Right kidney (tissue), 1 donor: ENCODE data around the gene TPT1.
"Not testable (repeated sequence)": the region's sequence is repeated elsewhere in the genome, so short reads cannot be mapped to it uniquely, and the experiment has no call there.

Source experiments
- DNase-seq: peaks from one replicate; pipeline ENCODE4 v3.0.0-alpha.2; 2016

The TPT1 gene

DNA sequence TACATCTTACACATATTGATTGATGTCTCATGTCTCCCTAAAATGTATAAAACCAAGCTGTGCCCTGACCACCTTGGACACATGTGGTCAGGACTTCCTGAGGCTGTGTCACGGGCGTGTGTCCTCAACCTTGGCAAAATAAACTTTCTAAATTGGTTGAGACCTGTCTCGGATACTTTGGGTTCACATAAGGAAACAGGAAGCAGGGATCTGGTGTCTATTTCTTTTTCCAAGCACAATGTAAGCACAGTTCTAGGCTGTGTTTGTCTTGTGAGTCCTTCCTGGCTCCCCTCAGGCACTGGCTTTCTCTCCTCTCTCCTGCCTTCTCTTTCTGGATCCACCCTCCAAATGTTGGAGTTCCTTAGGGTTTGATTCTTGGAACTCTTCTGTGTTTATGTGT lies 27.6 kb upstream of the TPT1 start:
- DNase-seq = no peak

DNA sequence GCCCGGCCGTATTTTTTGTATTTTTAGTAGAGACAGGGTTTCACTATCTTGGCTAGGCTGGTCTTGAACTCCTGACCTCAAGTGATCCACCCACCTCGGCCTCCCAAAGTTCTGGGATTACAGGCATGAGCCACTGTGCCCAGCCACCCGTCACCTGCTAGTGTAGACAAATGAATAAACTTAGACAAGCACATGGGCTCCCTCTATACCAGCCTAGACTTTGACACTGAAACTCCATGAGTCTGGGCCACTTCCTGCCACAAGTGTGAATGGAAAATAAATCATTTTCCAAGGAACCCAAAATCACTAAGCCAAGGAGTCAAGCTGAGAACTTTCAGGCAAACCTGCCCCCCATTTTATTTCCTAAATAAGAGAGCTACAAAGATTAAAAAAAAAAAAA lies 27.0 kb upstream of the TPT1 start:
- no peak for DNase-seq

GRCh38 chr13:45367358-45367757 lies 26.4 kb upstream of the TPT1 start:
- no peak for DNase-seq

- DNase-seq = no peak
Observed at GRCh38 chr13:45365558-45365885, 24.5 kb upstream of the TPT1 start.

GRCh38 chr13:45364876-45365557 lies 24.0 kb upstream of the TPT1 start:
- DNase-seq = no peak

- DNase-seq = no peak
Observed at GRCh38 chr13:45362939-45363338, 22.0 kb upstream of the TPT1 start.

DNA sequence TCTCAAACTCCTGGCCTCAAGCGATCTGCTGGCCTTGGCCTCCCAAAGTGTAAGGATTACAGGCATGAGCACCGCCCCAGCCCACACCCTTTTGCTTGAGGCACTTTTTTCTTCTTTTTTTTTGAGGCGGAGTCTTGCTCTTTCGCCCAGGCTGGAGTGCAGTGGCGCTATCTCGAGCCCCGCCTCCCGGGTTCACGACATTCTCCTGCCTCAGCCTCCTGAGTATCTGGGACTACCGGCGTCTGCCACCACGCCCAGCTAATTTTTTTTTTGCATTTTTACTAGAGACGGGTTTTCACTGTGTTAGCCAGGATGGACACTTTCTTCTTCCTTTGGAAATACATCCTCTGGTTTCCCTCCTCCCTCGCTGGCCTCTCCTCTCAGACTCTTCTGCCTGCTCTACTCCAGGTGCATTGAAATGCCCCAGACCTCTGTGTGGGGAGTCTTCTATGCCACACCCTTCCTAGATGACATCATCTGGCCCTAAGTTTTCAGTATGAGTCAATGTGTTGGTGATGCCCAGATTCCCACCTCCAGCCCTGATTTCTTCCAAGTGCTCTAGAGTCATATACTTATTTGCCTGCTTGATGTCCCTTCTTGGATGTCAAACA lies 20.7 kb upstream of the TPT1 start:
- no peak for DNase-seq

DNA sequence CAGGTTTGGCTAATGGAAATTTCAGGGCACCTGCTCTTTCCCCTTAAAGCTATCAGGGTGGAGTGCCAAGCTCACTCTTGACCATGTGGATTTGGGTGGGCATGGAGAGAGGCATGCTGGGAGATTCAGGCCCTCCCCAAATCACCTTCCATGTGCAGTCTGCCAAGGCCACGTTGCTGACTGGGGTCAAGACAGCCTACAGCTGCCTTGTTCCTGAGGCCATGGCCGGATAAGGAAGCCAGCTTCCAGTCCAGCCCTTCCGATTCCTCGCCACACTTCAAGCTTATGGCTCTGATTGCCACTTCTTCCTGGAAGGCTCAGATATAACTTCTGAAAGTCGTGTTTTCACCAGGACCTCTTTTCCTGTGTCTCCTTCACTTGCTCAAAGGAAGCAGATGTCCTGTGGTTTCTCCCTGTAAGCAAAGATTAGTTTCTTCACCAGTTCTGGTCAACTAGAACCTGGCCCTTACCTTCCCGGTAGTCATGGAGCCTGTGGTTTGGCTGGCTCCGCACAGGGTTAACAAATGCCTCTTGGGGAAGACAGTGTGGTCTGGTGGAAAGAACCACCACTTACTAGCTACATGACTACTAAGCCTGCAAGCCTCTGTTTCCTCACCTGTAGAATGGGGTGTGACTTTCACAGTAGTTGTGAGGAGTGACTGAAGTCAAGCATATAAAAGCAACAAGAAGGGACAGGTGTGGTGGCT lies 16.1 kb upstream of the TPT1 start:
- DNase-seq = no peak

GRCh38 chr13:45353895-45354294 lies 12.9 kb upstream of the TPT1 start:
- no peak for DNase-seq

- no peak for DNase-seq
Observed at GRCh38 chr13:45352031-45352430, 11.0 kb upstream of the TPT1 start.

- DNase-seq = no peak
Observed at GRCh38 chr13:45350152-45350551, 9.2 kb upstream of the TPT1 start.

GRCh38 chr13:45349438-45349837 lies 8.5 kb upstream of the TPT1 start:
- DNase-seq = no peak

GRCh38 chr13:45344064-45344463 lies 3.1 kb upstream of the TPT1 start:
- DNase-seq = not testable (repeated sequence)

DNA sequence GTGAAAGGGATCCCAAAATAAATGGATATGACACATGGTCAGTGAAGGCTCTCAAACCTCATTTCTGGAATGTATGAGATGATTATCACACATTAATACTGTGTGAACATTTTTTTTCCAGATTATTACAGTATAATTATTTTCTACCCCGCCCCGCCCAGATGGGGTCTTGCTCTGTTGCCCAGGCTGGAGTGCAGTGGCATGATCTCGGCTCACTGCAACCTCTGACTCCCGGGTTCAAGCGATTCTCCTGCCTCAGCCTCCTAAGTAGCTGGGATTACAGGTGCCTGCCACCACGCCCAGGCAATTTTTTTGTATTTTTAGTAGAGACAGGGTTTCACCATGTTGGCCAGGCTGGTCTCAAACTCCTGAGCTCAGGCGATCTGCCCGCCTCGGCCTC lies 2.1 kb upstream of the TPT1 start:
- DNase-seq = not testable (repeated sequence)

GRCh38 chr13:45342668-45343067 lies 1.7 kb upstream of the TPT1 start:
- DNase-seq = not testable (repeated sequence)

DNA sequence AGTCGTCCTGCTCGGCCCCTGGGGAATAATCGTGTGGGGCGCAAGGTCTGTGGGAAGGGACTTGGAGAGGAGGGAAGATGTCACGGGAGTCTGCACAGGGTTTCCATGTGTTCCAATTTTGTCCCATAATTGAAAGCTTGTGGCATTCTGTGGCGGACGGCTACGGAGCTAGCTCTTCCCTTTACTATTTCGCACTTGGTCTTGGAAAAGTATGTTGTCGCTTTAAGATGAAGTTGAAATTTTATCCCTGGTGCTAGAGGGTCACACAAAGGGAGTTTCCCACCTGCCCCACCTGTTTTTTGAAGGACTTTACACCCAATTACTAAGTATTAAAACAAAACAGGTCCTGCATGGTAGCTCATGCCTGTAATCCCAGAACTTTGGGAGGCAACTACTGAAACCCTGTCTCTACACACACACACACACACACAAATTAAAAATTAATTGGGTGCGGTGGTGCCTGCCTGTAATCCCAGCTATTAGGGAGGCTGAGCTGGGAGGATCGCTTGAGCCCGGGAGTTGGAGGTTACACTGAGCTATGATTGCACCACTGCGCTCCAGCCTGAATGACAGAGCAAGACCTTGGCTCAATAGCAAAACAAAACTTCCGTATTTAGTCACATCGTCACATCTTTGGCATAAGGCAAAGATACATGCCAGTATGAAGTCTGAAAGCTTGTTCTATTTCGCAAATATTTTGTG lies 967 bp upstream of the TPT1 start:
- DNase-seq = no peak

GRCh38 chr13:45340422-45341033 lies 455 bp downstream of the TPT1 start:
- peak; percentile 93 for DNase-seq

DNA sequence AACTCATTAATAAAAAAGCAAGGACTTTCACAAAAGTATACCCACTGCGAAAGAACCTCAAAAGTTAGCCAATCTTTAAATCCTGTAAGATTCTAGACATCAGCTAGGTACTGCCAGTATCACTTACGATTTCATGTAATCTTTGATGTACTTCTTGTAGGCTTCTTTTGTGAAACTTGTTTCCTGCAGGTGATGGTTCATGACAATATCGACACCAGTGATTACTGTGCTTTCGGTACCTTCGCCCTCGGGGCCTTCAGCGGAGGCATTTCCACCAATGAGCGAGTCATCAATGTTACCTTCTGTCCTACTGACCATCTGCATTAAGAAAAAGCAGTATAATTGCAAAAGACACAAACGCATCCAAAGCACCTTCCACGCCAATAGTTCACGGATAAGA lies 1.1 kb downstream of the TPT1 start:
- DNase-seq = no peak

DNA sequence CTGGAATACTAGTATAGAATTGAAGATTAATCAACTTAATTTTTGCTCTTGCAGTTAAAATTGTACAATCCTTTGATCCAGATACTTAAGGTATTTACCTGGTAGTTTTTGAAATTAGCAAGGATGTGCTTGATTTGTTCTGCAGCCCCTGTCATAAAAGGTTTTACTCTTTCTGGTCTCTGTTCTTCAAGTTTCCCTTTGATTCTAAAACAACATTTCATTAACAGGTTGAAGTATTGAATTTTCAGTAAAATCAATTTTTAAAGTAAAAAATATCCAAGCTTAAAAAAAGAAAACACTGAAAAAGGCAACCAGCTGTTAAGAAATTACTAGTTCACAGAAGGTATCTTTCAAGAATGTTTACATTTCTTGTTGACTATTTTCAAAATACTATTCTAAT lies 1.6 kb downstream of the TPT1 start:
- no peak for DNase-seq

GRCh38 chr13:45337803-45338202 lies 3.2 kb downstream of the TPT1 start:
- DNase-seq = no peak

GRCh38 chr13:45337395-45337794 lies 3.6 kb downstream of the TPT1 start:
- DNase-seq = no peak

DNA sequence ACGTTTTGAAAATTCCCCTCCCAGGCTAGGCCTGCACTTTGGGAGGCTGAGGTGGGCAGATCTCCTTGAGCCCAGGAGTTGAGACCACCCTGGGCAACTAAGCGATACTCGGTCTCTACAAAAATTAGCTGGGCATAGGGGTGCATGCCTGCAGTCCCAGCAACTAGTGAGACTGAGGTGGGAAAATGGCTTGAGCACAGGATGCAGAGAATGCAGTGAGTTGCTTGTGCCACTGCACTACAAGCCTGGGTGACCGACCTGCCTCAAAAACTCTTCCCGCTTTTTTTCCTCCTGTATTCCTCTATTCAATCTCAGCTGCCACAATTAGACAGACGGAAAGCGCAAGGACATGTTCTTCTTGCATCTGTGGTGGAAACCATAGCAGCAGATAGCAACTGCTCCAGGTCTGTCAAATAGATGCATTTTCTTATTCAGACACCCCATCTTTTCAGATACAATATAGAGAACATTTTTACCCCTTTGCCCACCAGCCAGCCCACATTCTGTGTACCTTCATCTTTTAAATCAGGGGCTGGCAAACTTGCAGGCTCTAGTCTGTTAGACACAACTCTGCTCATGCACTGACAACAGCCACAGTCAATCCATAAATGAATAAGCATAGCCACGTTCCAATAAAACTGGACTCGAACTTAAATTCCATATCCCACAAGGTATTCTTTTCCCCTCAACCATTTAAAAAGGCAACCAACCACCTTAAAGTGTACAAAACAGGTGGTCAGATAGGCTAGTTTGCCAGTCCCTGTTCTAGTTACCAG lies 4.8 kb downstream of the TPT1 start:
- no peak for DNase-seq
